KMS-11 (cell line): ENCODE results near the gene NCKAP5.

Source experiments
- H2AFZ ChIP-seq: fragments of 200-600 bp; sonication (generic); 2 replicates; pipeline ENCODE4 v1.6.1; 2016; ENCODE audit warnings: antibody characterized with exemption, mixed run types, low read depth
- H3K27ac ChIP-seq: fragments of 200-600 bp; sonication (generic); 2 replicates; pipeline ENCODE4 v1.6.1; 2016; ENCODE audit warnings: mild to moderate bottlenecking, mixed run types
- H3K27me3 ChIP-seq: fragments of 200-600 bp; sonication (generic); 2 replicates; pipeline ENCODE4 v1.6.1; 2017; ENCODE audit warnings: mild to moderate bottlenecking, low read depth, mixed run types, moderate library complexity; ENCODE audit not compliant: insufficient read depth
- H3K36me3 ChIP-seq: fragments of 200-600 bp; sonication (generic); 2 replicates; pipeline ENCODE4 v1.6.1; 2017; ENCODE audit warnings: mild to moderate bottlenecking, mixed run types; ENCODE audit not compliant: insufficient read depth
- H3K4me1 ChIP-seq: fragments of 200-600 bp; sonication (generic); 2 replicates; pipeline ENCODE4 v1.6.1; 2016; ENCODE audit warnings: mild to moderate bottlenecking, low read depth, mixed run types; ENCODE audit not compliant: poor library complexity, severe bottlenecking
- H3K4me2 ChIP-seq: fragments of 200-600 bp; sonication (generic); 2 replicates; pipeline ENCODE4 v1.7.0; 2016; ENCODE audit warnings: mild to moderate bottlenecking, mixed run types
- H3K4me3 ChIP-seq: fragments of 200-600 bp; sonication (generic); IDR thresholded peaks from 2 replicates; pipeline ENCODE4 v1.6.1; 2017; ENCODE audit warnings: low read depth, low read length, mixed read lengths; ENCODE audit not compliant: insufficient read depth
- H3K79me2 ChIP-seq: fragments of 200-600 bp; sonication (generic); 2 replicates; pipeline ENCODE4 v1.6.1; 2016; ENCODE audit warnings: low read depth, mixed run types; ENCODE audit not compliant: insufficient read depth
- H3K9ac ChIP-seq: fragments of 200-600 bp; sonication (generic); 2 replicates; pipeline ENCODE4 v1.6.1; 2016; ENCODE audit warnings: mild to moderate bottlenecking, mixed run types
- H4K20me1 ChIP-seq: fragments of 200-600 bp; sonication (generic); 2 replicates; pipeline ENCODE4 v1.6.1; 2016; ENCODE audit warnings: mild to moderate bottlenecking, mixed run types; ENCODE audit not compliant: insufficient read depth
- TF ChIP-seq, protein P1 (sequence below): fragments of 200-600 bp; sonication (generic); conservative IDR thresholded peaks from 2 replicates; pipeline ENCODE4 v1.6.1; 2017; ENCODE audit warnings: low read depth, mild to moderate bottlenecking, antibody characterized with exemption, low read length, moderate library complexity, mixed read lengths

NCKAP5 gene

DNA sequence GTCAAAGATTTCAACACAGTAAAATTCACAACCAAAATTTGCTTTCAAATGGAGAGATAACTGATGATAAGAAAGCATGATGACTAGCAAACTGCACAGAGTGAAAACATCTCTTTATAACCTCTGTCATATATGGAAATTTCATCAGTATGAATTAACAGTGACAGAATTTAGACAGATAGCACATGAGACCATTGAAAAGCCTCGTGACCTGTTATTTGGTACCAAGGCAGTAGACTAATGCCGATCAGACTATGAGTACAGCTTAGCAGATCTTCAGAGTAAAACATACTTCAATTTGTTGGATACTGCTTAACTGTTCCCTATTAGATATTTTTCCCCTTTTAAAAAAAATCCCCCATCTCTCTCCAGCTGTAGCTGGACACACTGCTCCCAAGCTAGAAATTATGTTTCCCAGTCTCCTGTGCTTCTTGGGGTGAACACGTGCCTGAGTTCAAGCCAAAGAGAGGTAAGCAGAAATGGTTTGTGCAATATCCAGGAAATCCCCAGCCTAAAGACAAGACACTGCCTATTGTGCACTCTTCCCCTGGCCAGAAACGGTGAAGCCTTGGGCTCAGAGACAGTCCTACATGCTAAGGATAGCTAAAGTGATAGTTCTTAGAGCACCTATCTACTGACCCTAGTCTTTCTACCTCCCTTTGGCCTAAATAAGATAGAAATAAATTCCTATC, 256.1 kb downstream of the NCKAP5 start:
- no peak overlapping the region for H3K27ac ChIP-seq
- TF ChIP-seq, protein P1, sequence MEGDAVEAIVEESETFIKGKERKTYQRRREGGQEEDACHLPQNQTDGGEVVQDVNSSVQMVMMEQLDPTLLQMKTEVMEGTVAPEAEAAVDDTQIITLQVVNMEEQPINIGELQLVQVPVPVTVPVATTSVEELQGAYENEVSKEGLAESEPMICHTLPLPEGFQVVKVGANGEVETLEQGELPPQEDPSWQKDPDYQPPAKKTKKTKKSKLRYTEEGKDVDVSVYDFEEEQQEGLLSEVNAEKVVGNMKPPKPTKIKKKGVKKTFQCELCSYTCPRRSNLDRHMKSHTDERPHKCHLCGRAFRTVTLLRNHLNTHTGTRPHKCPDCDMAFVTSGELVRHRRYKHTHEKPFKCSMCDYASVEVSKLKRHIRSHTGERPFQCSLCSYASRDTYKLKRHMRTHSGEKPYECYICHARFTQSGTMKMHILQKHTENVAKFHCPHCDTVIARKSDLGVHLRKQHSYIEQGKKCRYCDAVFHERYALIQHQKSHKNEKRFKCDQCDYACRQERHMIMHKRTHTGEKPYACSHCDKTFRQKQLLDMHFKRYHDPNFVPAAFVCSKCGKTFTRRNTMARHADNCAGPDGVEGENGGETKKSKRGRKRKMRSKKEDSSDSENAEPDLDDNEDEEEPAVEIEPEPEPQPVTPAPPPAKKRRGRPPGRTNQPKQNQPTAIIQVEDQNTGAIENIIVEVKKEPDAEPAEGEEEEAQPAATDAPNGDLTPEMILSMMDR, result no peak
- H3K27me3 ChIP-seq, result no peaks in the 10 kb centered on the region
- no peak overlapping the region for H2AFZ ChIP-seq
- peaks cover 13% of the 10 kb centered on the region for H3K4me1 ChIP-seq
- H3K36me3 ChIP-seq, result no peaks in the 10 kb centered on the region
- no peaks in the 10 kb centered on the region for H4K20me1 ChIP-seq
- no peaks in the 10 kb centered on the region for H3K79me2 ChIP-seq
- H3K4me2 ChIP-seq, result no peak overlapping the region
- H3K4me3 ChIP-seq, result no peak overlapping the region
- no peak overlapping the region for H3K9ac ChIP-seq

DNA sequence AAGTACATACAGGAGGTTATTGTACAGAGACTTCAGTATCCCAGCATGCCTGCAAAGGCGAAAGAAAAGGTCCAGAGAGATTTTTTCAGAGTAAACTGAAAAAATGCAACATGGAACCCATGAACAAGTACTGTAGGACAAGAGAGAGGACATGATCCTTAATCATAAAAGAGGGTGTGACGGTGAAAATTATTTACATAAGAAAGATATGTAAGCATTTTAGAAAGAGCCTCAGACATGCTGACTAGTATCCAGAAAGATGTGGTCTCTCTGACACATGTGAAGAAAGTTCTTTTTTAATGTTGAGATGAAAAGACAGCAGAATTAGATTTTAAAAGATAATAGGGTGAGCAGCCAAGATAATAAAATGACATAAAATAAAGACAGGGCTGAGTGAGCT, 262.0 kb downstream of the NCKAP5 start:
- H4K20me1 ChIP-seq, result no peaks in the 10 kb centered on the region
- H3K9ac ChIP-seq, result no peak overlapping the region
- H3K36me3 ChIP-seq, result no peaks in the 10 kb centered on the region
- TF ChIP-seq, protein P1, result no peak
- H3K4me1 ChIP-seq, result no peaks in the 10 kb centered on the region
- no peaks in the 10 kb centered on the region for H3K27me3 ChIP-seq
- no peak overlapping the region for H2AFZ ChIP-seq
- no peak overlapping the region for H3K4me2 ChIP-seq
- no peaks in the 10 kb centered on the region for H3K79me2 ChIP-seq
- H3K4me3 ChIP-seq, result no peak overlapping the region
- H3K27ac ChIP-seq, result no peak overlapping the region

DNA sequence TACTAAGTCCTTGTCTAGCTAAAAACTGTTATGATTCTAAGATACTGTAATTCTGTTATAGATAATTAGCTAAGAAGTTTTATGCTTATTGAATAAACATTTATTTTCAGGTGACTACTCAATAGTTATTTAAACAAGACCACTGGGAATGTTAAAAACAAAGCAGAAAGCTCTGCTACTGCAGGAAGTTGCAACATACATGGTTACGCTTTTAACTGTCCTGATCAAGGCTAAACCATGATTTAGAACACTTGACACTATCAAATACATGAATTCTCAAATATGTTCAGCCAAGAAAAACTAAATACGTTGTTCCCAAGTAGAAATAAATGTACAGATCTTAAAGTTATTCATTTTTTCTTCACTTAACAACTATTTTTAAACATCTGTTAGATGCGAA, 263.9 kb downstream of the NCKAP5 start:
- H3K27me3 ChIP-seq, result no peaks in the 10 kb centered on the region
- H4K20me1 ChIP-seq, result no peaks in the 10 kb centered on the region
- no peak overlapping the region for H2AFZ ChIP-seq
- H3K4me3 ChIP-seq, result no peak overlapping the region
- H3K79me2 ChIP-seq, result no peaks in the 10 kb centered on the region
- no peak overlapping the region for H3K9ac ChIP-seq
- H3K4me2 ChIP-seq, result no peak overlapping the region
- H3K27ac ChIP-seq, result no peak overlapping the region
- TF ChIP-seq, protein P1, result no peak
- no peaks in the 10 kb centered on the region for H3K4me1 ChIP-seq
- no peaks in the 10 kb centered on the region for H3K36me3 ChIP-seq

DNA sequence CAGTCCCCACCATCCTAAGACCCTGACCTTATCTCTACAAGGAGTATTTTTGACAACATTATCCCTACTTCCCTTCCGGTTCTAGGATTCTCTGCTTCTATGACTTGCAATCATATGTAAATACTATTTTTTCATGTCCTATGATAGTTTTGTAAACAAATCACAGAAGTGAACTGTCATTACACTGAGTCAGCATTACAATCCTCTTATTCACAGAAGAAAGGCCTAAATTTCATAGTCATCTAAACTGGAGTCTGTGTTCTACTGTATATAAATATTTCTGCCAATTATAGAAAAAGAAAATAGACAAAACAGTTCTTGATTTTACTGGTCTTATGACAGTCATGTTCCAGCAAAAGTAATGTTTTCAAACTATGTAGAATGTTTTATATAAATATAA, 265.1 kb downstream of the NCKAP5 start:
- Histone ChIP-seq H3K79me2 (no peaks in the 10 kb centered on the region), H3K36me3 (no peaks in the 10 kb centered on the region), H3K9ac (no peak overlapping the region), H3K4me3 (no peak overlapping the region), H3K27me3 (no peaks in the 10 kb centered on the region), H3K27ac (no peak overlapping the region), H4K20me1 (no peaks in the 10 kb centered on the region), H3K4me2 (no peak overlapping the region), H2AFZ (no peak overlapping the region), H3K4me1 (no peaks in the 10 kb centered on the region)
- TF ChIP-seq, protein P1, result no peak
